A549 treated with AZD9567 at 1 μM for 4 hours (cell line): ENCODE results near the gene XRCC6. TPM values are rescaled to one million over a fixed set of nuclear protein-coding genes. Genes with fewer than 3 reads are reported as not detected.

ENCODE experiments used
- total RNA-seq: library from RNA; stranded (reverse); fragments of 200-300 nt; extraction: Qiagen RNA extraction; gene quantifications from 5 replicates; pipeline ENCODE4 v1.2.3, GENCODE V29; 2022; ENCODE audit not compliant: insufficient read depth

XRCC6 gene
- total RNA-seq = 274 to 342 TPM (median 302 TPM) in 5 replicates

GRCh38 chr22:41621099-41621910 is at the start of gene XRCC6:
XRCC6 (plus strand) TSS chr22:41621295; CDS start chr22:41622005, 710 bp downstream.

GRCh38 chr22:41589391-41590241 is 31.5 kb upstream of the XRCC6 start, which contains the start of gene PMM1:
PMM1 (minus strand) TSS chr22:41589840; CDS start chr22:41589805, 35 bp downstream.

GRCh38 chr22:41620589-41621098 is 451 bp upstream of the XRCC6 start, which contains the start of gene DESI1:
DESI1 (minus strand) TSS chr22:41621043; CDS start chr22:41620839, 204 bp downstream.

GRCh38 chr22:41688365-41689211 is 67.5 kb downstream of the XRCC6 start, which contains the start of gene SNU13:
SNU13 (minus strand) TSS chr22:41688867; CDS start chr22:41688796, 71 bp downstream.

GRCh38 chr22:41699264-41700107 is 78.4 kb downstream of the XRCC6 start, which contains the start of gene MEI1:
MEI1 (plus strand) TSS chr22:41699503; CDS start chr22:41699539, 36 bp downstream.

Other genes starting within 250 kb of the XRCC6 start
- gene TEF, start 239.4 kb upstream of the XRCC6 start, total RNA-seq = 0.85 to 3.1 TPM (median 1.1 TPM) in 5 replicates
- gene TOB2, start 174.5 kb upstream of the XRCC6 start, total RNA-seq = 23.3 to 30.7 TPM (median 25.6 TPM) in 5 replicates
- 50.9 to 73.5 TPM (median 64.2 TPM) in 5 replicates for gene PHF5A, start 152.6 kb upstream of the XRCC6 start, total RNA-seq
- 46.5 to 55.5 TPM (median 50.5 TPM) in 5 replicates for gene ACO2, start 152.2 kb upstream of the XRCC6 start, total RNA-seq
- gene POLR3H, start 76.8 kb upstream of the XRCC6 start, total RNA-seq = 36.8 to 47.5 TPM (median 41.2 TPM) in 5 replicates
- gene CSDC2, start 60.3 kb upstream of the XRCC6 start, total RNA-seq = 1.7 to 2.3 TPM (median 1.9 TPM) in 5 replicates
- gene PMM1, start 31.5 kb upstream of the XRCC6 start, total RNA-seq = 17.0 to 32.4 TPM (median 29.6 TPM) in 5 replicates
- gene DESI1, start 252 bp upstream of the XRCC6 start, total RNA-seq = 12.9 to 16.5 TPM (median 15.0 TPM) in 5 replicates
- gene SNU13, start 67.6 kb downstream of the XRCC6 start, total RNA-seq = 101 to 188 TPM (median 175 TPM) in 5 replicates
- gene MEI1, start 78.2 kb downstream of the XRCC6 start, total RNA-seq = not detected in 5 replicates
- gene CCDC134, start 179.4 kb downstream of the XRCC6 start, total RNA-seq = 1.7 to 3.8 TPM (median 3.5 TPM) in 5 replicates
- gene SREBF2, start 211.8 kb downstream of the XRCC6 start, total RNA-seq = 21.9 to 30.8 TPM (median 28.3 TPM) in 5 replicates